ENCODE results near the gene RIBC2. TPM values are rescaled to one million over a fixed set of nuclear protein-coding genes. Genes with fewer than 3 reads are reported as not detected.

The RIBC2 gene
- total RNA-seq, 1 donor from 2014 or later, result 0.69 TPM

- no peak overlapping the region for H3K4me3 ChIP-seq (ENCODE audit: low read depth, low read length)
- DNase-seq (ENCODE audit: low read depth), result no peak
- TF ChIP-seq, protein P1, sequence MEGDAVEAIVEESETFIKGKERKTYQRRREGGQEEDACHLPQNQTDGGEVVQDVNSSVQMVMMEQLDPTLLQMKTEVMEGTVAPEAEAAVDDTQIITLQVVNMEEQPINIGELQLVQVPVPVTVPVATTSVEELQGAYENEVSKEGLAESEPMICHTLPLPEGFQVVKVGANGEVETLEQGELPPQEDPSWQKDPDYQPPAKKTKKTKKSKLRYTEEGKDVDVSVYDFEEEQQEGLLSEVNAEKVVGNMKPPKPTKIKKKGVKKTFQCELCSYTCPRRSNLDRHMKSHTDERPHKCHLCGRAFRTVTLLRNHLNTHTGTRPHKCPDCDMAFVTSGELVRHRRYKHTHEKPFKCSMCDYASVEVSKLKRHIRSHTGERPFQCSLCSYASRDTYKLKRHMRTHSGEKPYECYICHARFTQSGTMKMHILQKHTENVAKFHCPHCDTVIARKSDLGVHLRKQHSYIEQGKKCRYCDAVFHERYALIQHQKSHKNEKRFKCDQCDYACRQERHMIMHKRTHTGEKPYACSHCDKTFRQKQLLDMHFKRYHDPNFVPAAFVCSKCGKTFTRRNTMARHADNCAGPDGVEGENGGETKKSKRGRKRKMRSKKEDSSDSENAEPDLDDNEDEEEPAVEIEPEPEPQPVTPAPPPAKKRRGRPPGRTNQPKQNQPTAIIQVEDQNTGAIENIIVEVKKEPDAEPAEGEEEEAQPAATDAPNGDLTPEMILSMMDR (conservative IDR thresholded peaks at IDR 0.05; ENCODE audit: low read depth, low read length), result no peak
Measured at GRCh38 chr22:45480717-45481116, 67.2 kb downstream of the RIBC2 start.

- no peak overlapping the region for H3K4me3 ChIP-seq (ENCODE audit: low read depth, low read length)
- DNase-seq (ENCODE audit: low read depth), result no peak
- TF ChIP-seq, protein P1 (conservative IDR thresholded peaks at IDR 0.05; ENCODE audit: low read depth, low read length), result no peak
Measured at GRCh38 chr22:45481661-45482060, 68.2 kb downstream of the RIBC2 start.

Other genes with a start within 250 kb of the RIBC2 start
- 60.8 and 78.2 TPM in 2 replicates for gene NUP50, start 249.8 kb upstream of the RIBC2 start, total RNA-seq
- gene KIAA0930, start 172.8 kb upstream of the RIBC2 start, total RNA-seq, result 33.2 and 40.2 TPM in 2 replicates
- gene UPK3A, start 128.7 kb upstream of the RIBC2 start, total RNA-seq, result 2.0 TPM in 1 of 2 replicates, not detected in the other
- gene FAM118A, start 103.8 kb upstream of the RIBC2 start, total RNA-seq, result 9.5 and 11.4 TPM in 2 replicates
- gene SMC1B, start 94 bp upstream of the RIBC2 start, total RNA-seq, result 0.63 TPM in 1 of 2 replicates, not detected in the other
- gene FBLN1, start 89.2 kb downstream of the RIBC2 start, total RNA-seq, result 21.5 and 58.5 TPM in 2 replicates

Data from epithelial cell of proximal tubule (primary cell).